K562 (cell line): Measurements from ENCODE around the gene CCDC32. TPM values are rescaled to one million over a fixed set of nuclear protein-coding genes. Genes with fewer than 3 reads are reported as not detected.

Experiments
- DEAF1 ChIP-seq: fragments of 450-650 bp; formaldehyde crosslinking; IDR thresholded peaks from 2 replicates; pipeline ENCODE4 v1.4.0; 2020; ENCODE audit warnings: mild to moderate bottlenecking, moderate library complexity
- RFX7 ChIP-seq: fragments of 250-450 bp; sonication (Bioruptor Pico); IDR thresholded peaks from 2 replicates; pipeline ENCODE4 v1.5.1; 2021; ENCODE audit warnings: mild to moderate bottlenecking
- SIN3A ChIP-seq, 2 experiments: fragments of 150-350 bp in 1 of 2; IDR thresholded peaks; 2 replicates each; pipeline ENCODE4 v1.6.1; 2011 to 2016; ENCODE audit warnings: borderline replicate concordance in 2 of 2, low read depth in 2 of 2, low read length in 2 of 2, mild to moderate bottlenecking in 2 of 2, moderate library complexity in 2 of 2; ENCODE audit not compliant: control insufficient read depth in 1 of 2
- UBTF ChIP-seq, 2 experiments: IDR thresholded peaks; 2 replicates each; pipeline ENCODE4 v1.6.1; 2012; ENCODE audit warnings: improper control_type of control experiment in 2 of 2, low read depth in 2 of 2, low read length in 2 of 2, borderline replicate concordance in 1 of 2
- ZC3H11A ChIP-seq: IDR thresholded peaks from 2 replicates; pipeline ENCODE4 v1.6.1; 2012; ENCODE audit warnings: low read depth, low read length, improper control_type of control experiment
- ZKSCAN1 ChIP-seq: fragments of 150-350 bp; IDR thresholded peaks from 2 replicates; pipeline ENCODE4 v1.6.1; 2016; ENCODE audit warnings: low read depth, low read length
- polyA plus RNA-seq, 8 experiments: library from polyadenylated mRNA; depleted of rRNA in 4 of 8; stranded (reverse) in 5 of 8; unstranded in 3 of 8; fragments of >200 nt; fragmentation: Nextera tagmentation in 2 of 8; fragmentation: Illumina TruSeq in 1 of 8; extraction: Ambion mirVana in 2 of 8; extraction: Trizol in 1 of 8; gene quantifications; 2 replicates each; pipeline versions ENCODE4 v1.2.1 to v1.2.3, GENCODE V29; 2011 to 2014; ENCODE audit warnings: inconsistent platforms in 1 of 8, missing spikeins in 1 of 8
- total RNA-seq, 7 experiments: library from RNA; depleted of rRNA in 6 of 7; stranded (reverse); fragments of >200 nt in 6 of 7; fragmentation: Illumina TruSeq in 2 of 7; extraction: Trizol in 2 of 7; gene quantifications; 2 replicates each; pipeline versions ENCODE4 v1.2.1 to v1.2.3, GENCODE V29; 2011 to 2021; ENCODE audit warnings: low replicate concordance in 1 of 7
- TF ChIP-seq, protein P1 (sequence below): sonication (generic); formaldehyde crosslinking; IDR thresholded peaks from 2 replicates; pipeline ENCODE4 v1.8.1; 2023; ENCODE audit warnings: mild to moderate bottlenecking, missing genetic modification reagents
- TF ChIP-seq, protein P2 (sequence below): fragments of 450-650 bp; IDR thresholded peaks from 2 replicates; pipeline ENCODE4 v1.6.1; 2016; ENCODE audit warnings: mild to moderate bottlenecking, moderate library complexity

The CCDC32 gene
- total and polyA plus RNA-seq, 9 of the 15 experiments (the other 6 are each of a cell fraction or from before 2014, with no cell fraction given): 22.2 to 94.8 (median 37.1) TPM

GRCh38 chr15:40506964-40507571 is 57.8 kb downstream of the CCDC32 start (continued):
- TF ChIP-seq, protein P1, sequence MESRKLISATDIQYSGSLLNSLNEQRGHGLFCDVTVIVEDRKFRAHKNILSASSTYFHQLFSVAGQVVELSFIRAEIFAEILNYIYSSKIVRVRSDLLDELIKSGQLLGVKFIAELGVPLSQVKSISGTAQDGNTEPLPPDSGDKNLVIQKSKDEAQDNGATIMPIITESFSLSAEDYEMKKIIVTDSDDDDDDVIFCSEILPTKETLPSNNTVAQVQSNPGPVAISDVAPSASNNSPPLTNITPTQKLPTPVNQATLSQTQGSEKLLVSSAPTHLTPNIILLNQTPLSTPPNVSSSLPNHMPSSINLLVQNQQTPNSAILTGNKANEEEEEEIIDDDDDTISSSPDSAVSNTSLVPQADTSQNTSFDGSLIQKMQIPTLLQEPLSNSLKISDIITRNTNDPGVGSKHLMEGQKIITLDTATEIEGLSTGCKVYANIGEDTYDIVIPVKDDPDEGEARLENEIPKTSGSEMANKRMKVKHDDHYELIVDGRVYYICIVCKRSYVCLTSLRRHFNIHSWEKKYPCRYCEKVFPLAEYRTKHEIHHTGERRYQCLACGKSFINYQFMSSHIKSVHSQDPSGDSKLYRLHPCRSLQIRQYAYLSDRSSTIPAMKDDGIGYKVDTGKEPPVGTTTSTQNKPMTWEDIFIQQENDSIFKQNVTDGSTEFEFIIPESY: peak; percentile 56
- TF ChIP-seq RFX7 (no peak), DEAF1 (peak; percentile 42; the same call in 1 of the 2 replicates), ZKSCAN1 (0 out of 2 replicates have a peak, but pooled peaks have one; percentile 48), ZC3H11A (no peak), SIN3A (IDR thresholded peaks at IDR 0.05; ENCODE audit: borderline replicate concordance in 2 of 2, control insufficient read depth in 1 of 2, low read depth in 2 of 2, low read length in 2 of 2) (peak in 1 of 2 experiments; percentile 20; a peak in 1 of 4 replicates), UBTF (IDR thresholded peaks at IDR 0.05; ENCODE audit: borderline replicate concordance in 1 of 2, low read depth in 2 of 2, low read length in 2 of 2) (peak; percentile 73 to 76; a peak in 1 of 4 replicates)
- TF ChIP-seq, protein P2, sequence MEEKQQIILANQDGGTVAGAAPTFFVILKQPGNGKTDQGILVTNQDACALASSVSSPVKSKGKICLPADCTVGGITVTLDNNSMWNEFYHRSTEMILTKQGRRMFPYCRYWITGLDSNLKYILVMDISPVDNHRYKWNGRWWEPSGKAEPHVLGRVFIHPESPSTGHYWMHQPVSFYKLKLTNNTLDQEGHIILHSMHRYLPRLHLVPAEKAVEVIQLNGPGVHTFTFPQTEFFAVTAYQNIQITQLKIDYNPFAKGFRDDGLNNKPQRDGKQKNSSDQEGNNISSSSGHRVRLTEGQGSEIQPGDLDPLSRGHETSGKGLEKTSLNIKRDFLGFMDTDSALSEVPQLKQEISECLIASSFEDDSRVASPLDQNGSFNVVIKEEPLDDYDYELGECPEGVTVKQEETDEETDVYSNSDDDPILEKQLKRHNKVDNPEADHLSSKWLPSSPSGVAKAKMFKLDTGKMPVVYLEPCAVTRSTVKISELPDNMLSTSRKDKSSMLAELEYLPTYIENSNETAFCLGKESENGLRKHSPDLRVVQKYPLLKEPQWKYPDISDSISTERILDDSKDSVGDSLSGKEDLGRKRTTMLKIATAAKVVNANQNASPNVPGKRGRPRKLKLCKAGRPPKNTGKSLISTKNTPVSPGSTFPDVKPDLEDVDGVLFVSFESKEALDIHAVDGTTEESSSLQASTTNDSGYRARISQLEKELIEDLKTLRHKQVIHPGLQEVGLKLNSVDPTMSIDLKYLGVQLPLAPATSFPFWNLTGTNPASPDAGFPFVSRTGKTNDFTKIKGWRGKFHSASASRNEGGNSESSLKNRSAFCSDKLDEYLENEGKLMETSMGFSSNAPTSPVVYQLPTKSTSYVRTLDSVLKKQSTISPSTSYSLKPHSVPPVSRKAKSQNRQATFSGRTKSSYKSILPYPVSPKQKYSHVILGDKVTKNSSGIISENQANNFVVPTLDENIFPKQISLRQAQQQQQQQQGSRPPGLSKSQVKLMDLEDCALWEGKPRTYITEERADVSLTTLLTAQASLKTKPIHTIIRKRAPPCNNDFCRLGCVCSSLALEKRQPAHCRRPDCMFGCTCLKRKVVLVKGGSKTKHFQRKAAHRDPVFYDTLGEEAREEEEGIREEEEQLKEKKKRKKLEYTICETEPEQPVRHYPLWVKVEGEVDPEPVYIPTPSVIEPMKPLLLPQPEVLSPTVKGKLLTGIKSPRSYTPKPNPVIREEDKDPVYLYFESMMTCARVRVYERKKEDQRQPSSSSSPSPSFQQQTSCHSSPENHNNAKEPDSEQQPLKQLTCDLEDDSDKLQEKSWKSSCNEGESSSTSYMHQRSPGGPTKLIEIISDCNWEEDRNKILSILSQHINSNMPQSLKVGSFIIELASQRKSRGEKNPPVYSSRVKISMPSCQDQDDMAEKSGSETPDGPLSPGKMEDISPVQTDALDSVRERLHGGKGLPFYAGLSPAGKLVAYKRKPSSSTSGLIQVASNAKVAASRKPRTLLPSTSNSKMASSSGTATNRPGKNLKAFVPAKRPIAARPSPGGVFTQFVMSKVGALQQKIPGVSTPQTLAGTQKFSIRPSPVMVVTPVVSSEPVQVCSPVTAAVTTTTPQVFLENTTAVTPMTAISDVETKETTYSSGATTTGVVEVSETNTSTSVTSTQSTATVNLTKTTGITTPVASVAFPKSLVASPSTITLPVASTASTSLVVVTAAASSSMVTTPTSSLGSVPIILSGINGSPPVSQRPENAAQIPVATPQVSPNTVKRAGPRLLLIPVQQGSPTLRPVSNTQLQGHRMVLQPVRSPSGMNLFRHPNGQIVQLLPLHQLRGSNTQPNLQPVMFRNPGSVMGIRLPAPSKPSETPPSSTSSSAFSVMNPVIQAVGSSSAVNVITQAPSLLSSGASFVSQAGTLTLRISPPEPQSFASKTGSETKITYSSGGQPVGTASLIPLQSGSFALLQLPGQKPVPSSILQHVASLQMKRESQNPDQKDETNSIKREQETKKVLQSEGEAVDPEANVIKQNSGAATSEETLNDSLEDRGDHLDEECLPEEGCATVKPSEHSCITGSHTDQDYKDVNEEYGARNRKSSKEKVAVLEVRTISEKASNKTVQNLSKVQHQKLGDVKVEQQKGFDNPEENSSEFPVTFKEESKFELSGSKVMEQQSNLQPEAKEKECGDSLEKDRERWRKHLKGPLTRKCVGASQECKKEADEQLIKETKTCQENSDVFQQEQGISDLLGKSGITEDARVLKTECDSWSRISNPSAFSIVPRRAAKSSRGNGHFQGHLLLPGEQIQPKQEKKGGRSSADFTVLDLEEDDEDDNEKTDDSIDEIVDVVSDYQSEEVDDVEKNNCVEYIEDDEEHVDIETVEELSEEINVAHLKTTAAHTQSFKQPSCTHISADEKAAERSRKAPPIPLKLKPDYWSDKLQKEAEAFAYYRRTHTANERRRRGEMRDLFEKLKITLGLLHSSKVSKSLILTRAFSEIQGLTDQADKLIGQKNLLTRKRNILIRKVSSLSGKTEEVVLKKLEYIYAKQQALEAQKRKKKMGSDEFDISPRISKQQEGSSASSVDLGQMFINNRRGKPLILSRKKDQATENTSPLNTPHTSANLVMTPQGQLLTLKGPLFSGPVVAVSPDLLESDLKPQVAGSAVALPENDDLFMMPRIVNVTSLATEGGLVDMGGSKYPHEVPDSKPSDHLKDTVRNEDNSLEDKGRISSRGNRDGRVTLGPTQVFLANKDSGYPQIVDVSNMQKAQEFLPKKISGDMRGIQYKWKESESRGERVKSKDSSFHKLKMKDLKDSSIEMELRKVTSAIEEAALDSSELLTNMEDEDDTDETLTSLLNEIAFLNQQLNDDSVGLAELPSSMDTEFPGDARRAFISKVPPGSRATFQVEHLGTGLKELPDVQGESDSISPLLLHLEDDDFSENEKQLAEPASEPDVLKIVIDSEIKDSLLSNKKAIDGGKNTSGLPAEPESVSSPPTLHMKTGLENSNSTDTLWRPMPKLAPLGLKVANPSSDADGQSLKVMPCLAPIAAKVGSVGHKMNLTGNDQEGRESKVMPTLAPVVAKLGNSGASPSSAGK: peak; percentile 91
